Limb (tissue), 2 donors: ENCODE results near the gene DECR2.
A peak's percentile ranks its signal among the peaks of the same experiment; 100 is the strongest.
"Not testable (repeated sequence)": the region's sequence is repeated elsewhere in the genome, so short reads cannot be mapped to it uniquely, and the experiment has no call there.

Experiments used
- DNase-seq, 2 donors: peaks; one replicate each; pipeline ENCODE4 v3.0.0-alpha.2; 2016; ENCODE audit errors: extremely low spot score in 2 of 2

Gene DECR2

DNA sequence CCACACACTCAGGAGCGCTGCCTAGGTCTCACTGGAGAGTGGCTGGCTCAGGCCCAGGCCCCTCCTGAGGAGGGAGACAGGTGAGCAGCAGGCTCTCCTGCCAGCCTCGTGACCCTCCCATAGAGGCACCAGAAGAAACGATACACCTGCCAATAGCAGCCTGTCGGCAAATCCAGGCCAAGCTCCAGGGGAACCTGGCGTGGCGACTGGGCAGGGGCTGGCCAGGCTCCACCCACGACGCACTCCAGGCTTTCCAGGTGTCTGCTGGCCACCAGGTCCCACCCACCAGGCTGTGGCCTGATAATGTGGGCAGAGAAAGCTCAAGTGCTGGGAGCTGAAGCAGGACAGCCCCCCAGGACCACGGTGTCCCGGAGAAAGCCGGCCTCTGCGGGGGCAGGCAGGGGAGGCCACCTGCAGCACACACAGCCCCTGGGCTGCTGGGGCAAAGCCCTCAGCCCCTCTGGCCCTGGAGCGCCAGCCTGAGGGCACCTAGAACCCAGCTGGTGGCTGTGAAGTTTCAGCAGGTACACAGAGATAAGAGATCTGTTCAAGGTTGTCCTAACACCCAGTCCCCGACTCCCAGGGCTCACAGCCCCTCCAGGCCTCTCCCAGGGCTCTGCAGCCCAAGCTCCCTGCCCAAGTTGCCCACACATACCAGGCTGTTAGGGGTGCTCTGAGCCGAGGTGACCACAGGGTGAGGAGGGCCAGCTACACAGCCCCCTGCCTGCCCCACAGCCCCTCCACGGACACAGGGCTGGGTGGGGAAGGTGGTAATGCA lies 22.3 kb upstream of the DECR2 start:
- DNase-seq = no peak

DNA sequence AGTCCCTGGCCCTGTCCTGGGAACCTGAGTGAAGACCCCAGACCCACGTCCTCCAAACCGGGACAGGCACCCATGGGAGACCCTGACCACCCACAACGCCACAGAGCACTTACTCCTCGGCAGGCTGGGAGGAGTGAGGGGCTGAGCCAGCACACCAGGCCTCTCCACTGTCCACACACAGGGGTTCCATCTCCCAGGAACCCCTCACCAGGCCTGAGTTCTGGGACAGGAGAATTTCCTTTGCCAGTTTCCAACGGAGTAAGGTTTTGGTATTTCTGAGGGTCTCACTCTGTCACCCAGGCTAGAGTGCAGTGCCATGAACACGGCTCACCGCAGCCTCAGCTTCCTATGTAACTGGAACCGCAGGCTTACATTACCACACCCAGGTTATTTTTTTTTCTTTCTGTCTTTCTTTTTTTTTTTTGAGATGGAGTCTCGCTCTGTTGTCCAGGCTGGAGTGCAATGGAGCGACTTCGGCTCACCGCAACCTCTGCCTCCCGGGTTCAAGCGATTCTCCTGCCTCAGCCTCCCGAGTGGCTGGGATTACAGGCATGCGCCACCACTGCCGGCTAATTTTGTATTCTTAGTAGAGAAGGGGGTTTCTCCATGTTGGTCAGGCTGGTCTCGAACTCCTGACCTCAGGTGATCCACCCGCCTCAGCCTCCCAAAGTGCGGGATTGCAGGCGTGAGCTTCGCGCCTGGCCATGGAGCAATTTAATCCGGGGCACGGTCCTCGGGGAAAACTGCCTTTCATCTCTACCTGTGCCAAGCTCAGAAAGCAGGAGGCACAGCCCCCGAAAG lies 21.5 kb upstream of the DECR2 start:
- no peak for DNase-seq

DNA sequence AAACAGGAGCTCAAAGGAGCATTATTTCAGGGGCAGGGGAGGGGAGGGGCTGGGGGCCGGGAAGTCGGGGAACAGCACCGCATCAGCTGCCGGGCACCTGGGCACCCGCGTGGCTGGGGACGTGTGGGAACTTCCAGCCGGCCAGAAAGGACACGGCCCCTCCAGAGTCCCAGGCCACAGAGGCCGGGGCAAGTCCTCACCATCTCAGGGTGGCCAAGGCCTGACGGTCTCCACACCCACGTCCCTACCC lies 21.0 kb upstream of the DECR2 start:
- no peak for DNase-seq

DNA sequence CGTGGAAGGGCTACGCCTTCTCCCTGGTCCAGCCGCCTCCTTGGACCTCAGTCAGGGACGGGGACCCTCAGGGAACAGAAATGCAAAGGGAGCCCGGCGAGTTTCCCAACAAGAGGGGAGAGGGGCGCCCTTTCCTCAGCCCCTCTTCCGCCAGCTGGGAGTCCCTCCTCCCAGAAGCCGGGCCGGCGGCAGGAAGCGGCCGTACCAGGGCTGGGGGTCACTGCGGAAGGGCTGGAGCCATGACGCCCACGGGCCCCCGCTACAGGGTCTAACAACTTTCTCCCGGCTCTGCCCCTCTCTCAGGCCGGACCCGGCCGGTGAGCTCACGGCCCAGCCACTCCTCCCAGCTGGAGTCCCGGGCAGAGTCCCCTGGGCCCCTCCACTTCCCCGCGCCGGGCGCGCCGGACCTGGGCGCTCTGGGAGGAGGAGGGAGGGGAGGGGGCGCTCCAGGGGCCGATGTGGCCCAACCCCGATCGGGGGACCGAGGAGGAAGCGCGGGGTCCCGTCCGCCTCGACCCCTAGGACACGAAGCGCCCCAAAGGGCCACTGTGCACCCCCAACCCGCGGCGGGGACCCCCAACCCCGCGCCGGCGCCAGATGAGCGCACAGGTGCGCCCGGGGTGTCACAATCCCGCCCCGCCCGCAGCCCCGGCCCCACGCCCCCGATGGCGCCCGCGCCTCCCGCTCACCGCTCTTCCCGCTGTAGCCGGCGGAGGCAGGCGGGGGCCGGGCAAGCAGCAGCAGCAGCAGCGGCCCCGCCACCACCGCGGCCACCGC lies 20.5 kb upstream of the DECR2 start:
- DNase-seq = peak in 1 of 2 donors; percentile 72

DNA sequence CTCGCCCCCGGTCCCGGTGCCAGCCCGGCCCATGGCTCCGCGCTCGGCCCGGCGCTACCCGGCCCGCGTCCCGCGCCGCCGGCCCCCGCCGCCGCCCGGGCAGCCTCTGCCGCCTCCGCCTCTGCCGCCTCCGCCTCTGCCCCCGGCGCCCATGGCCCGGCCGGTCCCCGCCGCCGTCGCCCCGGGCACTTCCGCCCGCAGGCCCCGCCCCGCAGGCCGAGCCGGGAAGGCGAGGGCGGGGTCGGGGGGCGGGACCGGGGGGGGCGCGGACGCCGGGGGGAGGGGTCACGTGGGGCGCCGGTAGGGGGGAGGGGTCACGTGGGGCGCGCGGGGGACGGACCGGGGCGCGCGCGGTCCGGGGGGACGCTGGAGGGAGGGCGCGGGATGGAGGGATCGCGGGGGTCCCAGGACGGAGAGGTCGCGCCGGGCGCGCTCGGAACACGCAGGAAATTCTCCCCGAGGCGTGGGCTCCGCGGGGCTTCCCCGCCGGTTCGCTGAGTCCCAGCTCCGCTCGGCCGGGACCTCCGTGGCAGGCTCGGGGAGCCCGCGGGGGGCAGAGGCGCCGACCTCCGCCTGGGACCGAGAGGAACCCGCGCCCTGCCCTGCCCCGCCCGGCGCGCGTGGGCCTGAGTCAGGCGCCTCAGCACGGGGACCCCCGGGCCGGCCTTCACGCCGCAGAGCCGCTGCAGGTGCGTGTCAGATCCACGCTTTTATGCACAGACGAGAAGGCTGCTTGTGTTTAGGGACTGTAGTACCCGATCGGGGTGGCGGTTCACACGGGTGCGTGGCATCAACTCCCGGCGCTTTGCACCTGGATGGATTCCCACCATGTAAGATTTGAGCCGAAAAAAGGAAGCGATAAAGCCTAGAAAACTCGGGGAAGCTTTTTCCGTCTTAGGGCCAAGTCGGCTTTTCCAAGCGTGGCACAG lies 19.6 kb upstream of the DECR2 start, which contains the start of gene PGAP6:
PGAP6 (minus strand) TSS at position 190 of the 929 bp plus-strand sequence; CDS start at position 33, 157 bp downstream.
- peak in 1 of 2 donors; percentile 83 for DNase-seq

DNA sequence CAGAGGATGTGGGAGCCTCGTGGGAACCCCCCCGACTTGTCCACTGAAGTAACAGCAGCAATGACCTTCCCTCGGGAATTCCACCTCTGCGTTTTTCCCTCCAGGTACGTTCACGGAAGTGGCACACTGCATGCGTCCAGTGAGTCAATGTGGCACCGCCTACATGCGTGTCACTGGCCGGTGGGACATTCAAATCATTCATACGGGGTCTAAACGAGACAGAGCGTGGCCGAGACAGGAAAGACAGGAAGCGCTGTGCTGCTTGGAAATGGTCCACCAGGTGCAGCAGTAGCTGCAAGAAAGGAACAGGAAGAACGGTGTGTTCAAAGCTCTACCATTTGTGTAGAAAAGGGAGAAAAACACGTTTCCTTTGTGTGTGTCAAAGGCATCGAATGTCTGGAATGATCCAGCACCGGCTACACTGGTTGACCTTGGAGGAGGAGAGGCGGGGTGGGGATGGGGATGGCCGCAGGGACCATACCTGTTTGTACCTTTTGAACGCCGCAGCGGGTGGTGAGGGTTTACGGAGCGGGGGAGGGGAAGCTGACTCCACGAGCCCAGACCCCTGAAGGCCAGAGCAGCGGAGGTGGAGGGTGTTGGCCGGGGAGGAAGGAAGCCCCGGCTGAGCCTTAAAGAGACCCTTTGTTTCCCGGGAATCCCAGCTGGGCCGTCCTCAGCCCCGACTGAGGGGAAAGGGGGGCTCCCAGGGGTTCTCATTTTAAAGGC lies 18.2 kb upstream of the DECR2 start:
- DNase-seq = no peak

DNA sequence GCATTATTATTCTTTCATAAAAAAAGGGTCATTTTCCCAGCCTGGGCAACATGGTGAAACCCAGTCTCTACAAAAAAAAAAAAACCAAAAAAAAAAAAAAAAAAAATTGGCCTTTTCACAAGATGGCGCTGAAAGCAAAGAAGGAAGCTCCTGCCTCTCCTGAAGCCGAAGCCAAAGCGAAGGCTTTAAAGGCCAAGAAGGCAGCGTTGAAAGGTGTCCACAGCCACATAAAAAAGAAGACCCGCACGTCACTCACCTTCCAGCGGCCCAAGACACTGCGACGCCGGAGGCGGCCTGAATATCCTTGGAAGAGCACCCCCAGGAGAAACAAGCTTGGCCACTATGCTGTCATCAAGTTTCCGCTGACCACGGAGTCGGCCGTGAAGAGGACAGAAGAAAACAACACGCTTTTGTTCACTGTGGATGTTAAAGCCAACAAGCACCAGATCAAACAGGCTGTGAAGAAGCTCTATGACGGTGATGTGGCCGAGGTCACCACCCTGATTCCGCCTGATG lies 15.0 kb upstream of the DECR2 start:
- no peak for DNase-seq

DNA sequence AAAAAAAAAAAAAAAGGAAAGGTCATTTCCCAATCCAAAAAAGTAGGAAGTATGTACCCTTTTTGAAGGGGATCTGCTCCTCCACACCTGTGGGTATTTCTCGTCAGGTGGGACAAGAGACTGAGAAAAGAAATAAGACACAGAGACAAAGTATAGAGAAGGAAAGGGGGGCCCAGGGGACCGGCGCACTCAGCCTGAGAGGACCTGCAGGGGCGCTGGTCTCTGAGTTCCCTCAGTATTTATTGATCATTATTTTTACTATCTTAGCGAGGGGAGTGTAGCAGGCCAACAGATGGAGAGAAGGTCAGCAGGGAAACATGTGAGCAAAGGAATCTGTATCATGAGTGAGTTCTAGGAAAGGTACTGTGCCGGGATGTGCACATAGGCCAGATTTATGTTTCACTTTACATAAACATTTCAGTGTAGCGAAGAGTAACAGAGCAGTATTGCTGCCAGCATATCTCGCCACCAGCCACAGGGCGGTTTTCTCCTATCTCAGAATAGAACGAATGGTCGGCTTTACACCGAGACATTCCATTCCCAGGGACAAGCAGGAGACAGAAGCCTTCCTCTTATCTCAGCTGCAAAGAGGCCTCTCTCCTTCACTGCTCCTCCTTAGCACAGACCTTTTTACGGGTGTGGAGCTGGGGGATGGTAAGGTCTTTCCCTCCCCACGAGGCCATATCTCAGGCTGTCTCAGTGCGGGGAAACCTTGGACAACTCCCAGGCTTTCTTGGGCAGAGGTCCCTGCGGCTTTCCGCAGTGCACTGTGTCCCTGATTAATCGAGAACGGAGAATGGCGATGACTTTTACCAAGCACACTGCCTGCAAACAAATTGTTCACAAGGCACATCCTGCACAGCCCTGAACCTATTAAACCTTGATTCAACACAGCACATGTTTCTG lies 13.7 kb upstream of the DECR2 start:
- DNase-seq = not testable (repeated sequence)

DNA sequence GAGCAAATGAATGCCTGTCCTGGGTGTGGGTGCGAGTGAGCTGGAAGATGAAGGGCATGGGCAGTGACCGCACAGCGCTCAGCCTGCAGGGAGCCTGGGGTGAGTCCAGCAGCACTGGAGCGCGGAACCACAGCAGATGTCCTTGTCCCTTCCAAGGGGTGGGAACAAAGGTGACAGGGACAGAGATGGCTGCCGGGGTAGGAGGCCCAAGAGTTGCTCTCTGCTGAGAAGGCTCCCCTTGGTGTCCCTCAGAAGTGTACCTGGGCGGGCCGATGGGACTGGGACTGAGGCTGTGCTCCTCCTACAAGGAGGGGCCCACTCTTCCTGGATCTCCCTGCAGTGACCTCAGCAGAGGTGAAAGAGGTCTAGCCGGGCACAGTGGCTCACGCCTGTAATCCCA lies 12.3 kb upstream of the DECR2 start:
- no peak for DNase-seq

DNA sequence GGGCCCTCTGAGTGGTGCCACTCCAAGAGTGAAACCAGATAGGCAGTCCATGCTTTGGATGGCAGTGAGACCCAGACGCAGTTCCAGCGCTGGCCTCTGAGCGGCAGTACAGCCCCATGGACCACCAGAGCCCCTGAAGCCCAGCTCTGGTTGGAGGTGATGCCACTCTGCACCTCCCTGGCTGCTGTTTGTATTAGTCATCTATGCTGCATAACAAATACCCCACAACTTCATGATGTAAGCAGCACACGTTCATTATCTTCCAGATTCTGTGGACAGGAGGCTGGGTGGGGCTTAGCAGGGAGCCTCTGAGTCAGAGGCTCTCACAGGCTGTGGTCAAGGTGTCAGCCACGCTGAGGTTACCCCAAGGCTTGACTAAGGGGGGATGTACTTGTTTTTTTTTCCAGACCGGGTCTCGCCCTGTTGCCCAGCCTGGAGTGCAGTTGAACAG lies 9.8 kb upstream of the DECR2 start:
- peak in 1 of 2 donors; percentile 72 for DNase-seq

DNA sequence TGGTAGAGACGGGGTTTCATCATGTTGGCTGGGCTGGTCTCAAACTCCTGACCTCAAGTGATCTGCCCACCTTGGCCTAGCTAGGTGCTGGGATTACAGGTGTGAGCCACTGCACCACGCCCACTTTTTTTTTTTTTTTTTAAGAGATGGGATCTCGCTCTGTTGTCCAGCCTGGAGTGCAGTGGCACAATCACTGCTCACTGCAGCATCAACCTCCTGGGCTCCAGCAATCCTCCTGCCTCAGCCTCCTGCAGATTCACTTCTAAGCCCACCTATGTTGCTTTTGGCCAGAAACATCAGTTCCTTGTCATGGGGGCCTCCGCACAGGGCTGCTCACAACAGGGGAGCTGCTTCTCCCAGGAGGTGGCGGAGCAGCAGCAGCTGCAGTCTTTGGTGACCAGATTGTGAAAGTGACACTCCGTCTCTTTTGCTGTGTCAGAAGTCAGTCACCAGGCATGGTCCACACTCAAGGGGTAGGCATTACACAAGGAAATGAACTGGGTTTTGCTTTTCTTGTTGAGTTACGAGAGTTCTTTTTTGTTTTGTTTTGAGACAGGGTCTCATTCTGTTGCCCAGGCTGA lies 9.1 kb upstream of the DECR2 start:
- no peak for DNase-seq

DNA sequence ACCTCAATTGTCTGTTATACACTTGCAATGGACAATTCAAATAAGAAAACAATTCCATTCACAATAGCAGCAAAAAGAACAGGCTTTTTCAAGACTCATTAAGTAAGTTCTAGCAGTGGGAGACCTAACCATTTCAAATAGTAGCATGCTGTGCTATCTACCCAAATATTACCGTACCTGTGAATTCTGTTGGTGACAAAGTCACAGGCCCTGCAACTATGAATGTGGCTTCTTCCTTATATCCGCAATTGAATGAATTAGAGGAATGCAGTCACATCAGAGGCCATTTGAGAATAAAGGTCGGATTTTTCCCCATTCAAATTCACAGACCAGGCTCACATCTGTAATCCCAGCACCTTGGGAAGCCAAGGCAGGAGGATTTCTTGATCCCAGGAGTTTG lies 5.5 kb upstream of the DECR2 start:
- no peak for DNase-seq

DNA sequence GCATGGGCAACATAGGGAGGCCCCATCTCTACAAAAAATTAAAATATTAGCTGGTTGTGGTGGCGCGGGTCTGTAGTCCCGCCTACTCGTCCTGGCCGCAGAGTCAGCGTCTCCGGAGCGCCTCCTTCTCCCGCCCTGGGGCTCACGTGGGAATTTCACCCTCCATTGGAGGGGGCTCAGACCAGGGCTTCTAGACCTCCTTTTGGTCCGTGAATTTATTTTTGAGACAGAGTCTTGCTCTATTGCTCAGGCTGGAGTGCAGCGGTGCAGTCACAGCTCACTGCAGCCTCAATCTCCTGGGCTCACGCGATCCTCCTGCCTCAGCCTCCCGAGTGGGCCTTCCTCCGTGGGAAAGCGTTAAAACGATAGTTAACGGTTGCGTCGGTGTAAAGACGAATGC lies 5.1 kb upstream of the DECR2 start:
- peak in 1 of 2 donors; percentile 55 for DNase-seq

DNA sequence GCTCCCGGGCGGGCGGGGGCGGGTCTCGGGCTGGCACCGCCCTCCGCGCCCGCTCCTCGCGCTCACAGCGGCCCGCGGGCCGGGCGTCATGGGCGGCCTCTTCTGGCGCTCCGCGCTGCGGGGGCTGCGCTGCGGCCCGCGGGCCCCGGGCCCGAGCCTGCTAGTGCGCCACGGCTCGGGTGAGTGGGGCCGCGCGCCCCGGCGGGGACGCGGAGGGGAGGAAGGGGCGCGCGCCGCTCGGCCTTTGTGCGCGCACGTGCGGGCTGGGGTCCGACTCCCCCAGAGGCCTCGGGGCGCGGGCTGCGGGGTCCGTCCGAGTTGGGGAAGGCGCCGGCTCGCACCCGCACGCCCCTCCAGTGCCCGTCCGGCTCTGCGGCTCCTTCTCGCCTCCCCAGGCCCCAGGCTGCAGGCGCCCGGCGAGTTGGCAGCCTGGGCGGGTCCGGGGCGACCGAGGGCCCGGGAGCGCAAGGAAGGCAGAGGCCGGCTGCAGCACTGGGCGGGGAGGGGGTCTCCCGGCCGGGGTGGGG lies 4.5 kb upstream of the DECR2 start, which contains the start of gene NME4:
NME4 (plus strand) TSS at position 65 of the 527 bp plus-strand sequence; CDS start at position 89, 24 bp downstream.
- DNase-seq = peak in 1 of 2 donors; percentile 72

DNA sequence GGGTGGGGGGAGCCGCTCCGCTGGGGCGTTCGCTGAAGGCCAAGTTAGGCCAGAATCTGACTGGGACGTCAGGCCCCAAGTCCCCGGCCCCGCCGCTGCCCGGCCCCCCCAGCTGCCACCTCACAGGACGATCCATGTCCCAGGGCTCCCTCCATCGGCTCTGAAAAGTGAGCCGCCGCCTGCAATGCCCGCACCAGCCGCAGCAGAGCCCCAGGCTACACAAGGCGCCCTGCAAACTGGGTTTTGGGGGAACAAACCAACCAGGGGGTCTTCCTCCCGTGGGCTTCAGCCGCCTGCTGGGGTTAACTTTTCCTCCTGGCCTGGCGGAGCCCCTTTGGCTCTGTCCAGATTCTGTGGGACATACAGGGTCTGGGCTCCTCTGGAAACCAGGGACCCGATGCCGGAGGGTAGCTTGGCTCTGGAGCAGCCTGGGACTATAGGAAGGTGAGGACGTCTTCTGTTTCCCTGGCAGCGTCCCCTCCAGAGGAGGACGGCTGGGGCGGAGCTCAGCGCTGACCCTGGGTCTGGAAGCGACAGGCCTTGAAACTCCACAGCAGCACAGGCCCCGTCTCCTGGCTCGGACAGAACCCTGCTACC lies 3.9 kb upstream of the DECR2 start:
- DNase-seq = peak in 1 of 2 donors; percentile 79

DNA sequence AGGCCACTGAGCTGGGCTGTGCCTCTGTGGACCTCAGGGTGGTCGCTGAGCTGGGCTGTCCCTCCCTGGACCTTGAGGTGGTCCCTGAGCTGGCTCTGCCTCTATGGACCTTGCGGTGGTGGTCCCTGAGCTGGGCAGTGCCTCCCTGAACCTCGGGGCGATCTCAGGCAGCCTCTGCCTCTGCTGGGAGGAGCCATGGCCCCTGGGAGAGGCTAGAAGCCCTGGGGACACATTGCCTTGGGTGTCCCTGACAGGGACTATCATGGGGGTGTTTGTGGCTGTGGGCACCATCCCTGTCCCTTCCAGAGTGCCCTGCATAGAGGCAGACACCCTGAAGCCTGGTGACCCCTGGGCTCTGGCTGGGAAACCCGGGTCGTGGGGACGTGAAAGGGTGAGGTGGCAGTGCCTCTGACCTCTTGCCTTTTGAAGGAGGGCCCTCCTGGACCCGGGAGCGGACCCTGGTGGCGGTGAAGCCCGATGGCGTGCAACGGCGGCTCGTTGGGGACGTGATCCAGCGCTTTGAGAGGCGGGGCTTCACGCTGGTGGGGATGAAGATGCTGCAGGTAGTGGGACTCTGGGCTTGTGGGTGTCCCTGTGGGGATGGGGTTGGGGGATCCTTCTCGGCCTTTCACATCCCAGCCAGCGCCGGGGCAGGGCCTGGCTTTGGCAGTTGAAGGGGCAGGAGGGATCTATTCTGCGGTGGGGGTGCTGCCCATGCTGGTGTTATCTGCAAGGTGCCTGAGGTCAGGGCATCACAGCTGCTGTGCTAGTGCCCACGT lies 2.9 kb upstream of the DECR2 start:
- DNase-seq = peak in 1 of 2 donors; percentile 29
